Ascending aorta (tissue), 2 donors: ENCODE measurements around the gene CNOT8. TPM values are rescaled to one million over a fixed set of nuclear protein-coding genes. Genes with fewer than 3 reads are reported as not detected.
A peak's percentile ranks its signal among the peaks of the same experiment; 100 is the strongest.
"Not testable (repeated sequence)": the region's sequence is repeated elsewhere in the genome, so short reads cannot be mapped to it uniquely, and the experiment has no call there.

Experiments
- DNase-seq, 2 donors: peaks; one replicate each; pipeline ENCODE4 v3.0.0-alpha.2; 2019; ENCODE audit warnings: low spot score in 2 of 2
- H3K27ac ChIP-seq, 2 donors: fragments of 200-600 bp; sonication (generic); one replicate each; pipeline ENCODE4 v1.5.1; 2016 to 2017; ENCODE audit warnings: mild to moderate bottlenecking in 1 of 2
- H3K27me3 ChIP-seq: fragments of 200-600 bp; sonication (generic); one replicate; pipeline ENCODE4 v1.5.1; 2017
- H3K36me3 ChIP-seq, 2 donors: fragments of 200-600 bp; sonication (generic); one replicate each; pipeline ENCODE4 v1.5.1; 2016
- H3K4me1 ChIP-seq, 2 donors: fragments of 200-600 bp; sonication (generic); one replicate each; pipeline ENCODE4 v1.5.1; 2016 to 2017; ENCODE audit warnings: mild to moderate bottlenecking in 1 of 2
- H3K4me3 ChIP-seq, 2 donors: fragments of 200-600 bp; sonication (generic); one replicate each; pipeline ENCODE4 v1.5.1; 2016 to 2017; ENCODE audit warnings: mild to moderate bottlenecking in 1 of 2
- H3K9me3 ChIP-seq, 2 donors: fragments of 200-600 bp; sonication (generic); one replicate each; pipeline ENCODE4 v1.5.1; 2016
- intact Hi-C: fragments of 100-400 bp; cut with DNase I; formaldehyde crosslinking; loops from one replicate; pipeline ENCODE4 v1.15.1; 2023
- total RNA-seq: library from RNA; depleted of rRNA; stranded (reverse); fragments of >200 nt; gene quantifications from one replicate; pipeline ENCODE4 v1.1.0, GENCODE V29; 2016
- TF ChIP-seq, protein P1 (sequence below), 3 experiments: fragments of 200-600 bp in 2 of 3; fragments of 450-650 bp in 1 of 3; sonication (generic) in 2 of 3; IDR thresholded peaks; one replicate each; pipeline ENCODE4 v1.5.1; 2016 to 2019; ENCODE audit warnings: antibody characterized with exemption in 3 of 3, mild to moderate bottlenecking in 1 of 3, moderate library complexity in 1 of 3

CNOT8 gene
- total RNA-seq, 1 donor from 2014 or later: 32.1 TPM

DNA sequence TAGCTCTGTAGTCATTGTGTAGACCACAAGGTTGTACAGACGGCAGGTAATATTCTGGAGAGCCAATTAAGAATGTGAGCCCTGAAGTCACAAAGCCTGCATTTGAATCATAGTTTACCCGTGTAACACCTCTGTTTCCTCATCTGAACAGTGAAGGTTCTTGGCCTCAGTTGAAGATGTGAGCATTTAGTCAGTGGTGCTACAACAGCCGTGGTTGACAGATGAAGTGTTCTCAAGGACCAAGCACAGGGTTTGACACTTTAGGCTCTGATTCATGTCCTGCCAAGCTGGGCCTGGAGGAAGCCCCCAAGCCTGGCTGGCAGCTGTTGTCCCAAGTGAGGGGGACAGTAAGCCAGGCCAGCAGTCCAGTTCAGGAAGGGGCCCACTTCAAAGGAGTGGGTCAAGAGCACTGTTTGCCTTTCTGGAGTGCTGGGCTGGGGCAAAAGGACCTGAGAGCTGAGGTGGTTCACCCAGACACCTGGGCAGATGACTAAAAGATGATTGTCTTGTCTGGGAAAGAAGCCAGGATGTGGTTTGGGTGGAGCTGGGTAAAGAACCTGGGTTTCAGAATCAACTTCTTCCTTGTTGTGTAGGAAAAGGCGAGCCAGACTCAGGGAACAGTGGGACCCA is 28.7 kb upstream of the CNOT8 start:
- no peak for DNase-seq
- TF ChIP-seq, protein P1, sequence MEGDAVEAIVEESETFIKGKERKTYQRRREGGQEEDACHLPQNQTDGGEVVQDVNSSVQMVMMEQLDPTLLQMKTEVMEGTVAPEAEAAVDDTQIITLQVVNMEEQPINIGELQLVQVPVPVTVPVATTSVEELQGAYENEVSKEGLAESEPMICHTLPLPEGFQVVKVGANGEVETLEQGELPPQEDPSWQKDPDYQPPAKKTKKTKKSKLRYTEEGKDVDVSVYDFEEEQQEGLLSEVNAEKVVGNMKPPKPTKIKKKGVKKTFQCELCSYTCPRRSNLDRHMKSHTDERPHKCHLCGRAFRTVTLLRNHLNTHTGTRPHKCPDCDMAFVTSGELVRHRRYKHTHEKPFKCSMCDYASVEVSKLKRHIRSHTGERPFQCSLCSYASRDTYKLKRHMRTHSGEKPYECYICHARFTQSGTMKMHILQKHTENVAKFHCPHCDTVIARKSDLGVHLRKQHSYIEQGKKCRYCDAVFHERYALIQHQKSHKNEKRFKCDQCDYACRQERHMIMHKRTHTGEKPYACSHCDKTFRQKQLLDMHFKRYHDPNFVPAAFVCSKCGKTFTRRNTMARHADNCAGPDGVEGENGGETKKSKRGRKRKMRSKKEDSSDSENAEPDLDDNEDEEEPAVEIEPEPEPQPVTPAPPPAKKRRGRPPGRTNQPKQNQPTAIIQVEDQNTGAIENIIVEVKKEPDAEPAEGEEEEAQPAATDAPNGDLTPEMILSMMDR (IDR thresholded peaks at IDR 0.05): no peak

DNA sequence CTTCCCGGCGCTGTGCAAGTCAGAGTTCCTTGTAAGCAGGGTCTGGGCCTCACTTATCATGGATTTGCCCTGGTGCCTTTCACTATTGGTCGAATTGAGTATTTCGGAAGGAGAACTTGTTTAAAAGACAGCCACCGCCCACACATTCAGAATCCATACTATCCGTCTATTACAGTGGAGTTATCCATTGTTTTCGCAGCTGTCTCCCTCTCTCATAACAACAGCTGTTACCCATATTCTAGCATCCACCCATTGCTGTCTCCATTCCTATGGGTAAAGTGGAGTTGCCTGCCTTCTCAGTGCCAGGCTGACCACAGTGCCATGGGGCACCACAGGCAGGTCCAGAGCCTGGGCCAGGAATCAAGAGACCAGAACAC is 28.2 kb upstream of the CNOT8 start:
- Histone ChIP-seq H3K4me1 (peaks cover 0 to 6% of the 10 kb centered on the region in 2 donors), H3K9me3 (no peaks in the 10 kb centered on the region), H3K36me3 (peaks cover 17 to 47% of the 10 kb centered on the region in 2 donors), H3K27ac (no peak overlapping the region), H3K27me3 (no peaks in the 10 kb centered on the region), H3K4me3 (no peak overlapping the region)
- DNase-seq: no peak
- intact Hi-C loops: no loop called here
- TF ChIP-seq, protein P1 (IDR thresholded peaks at IDR 0.05): no peak

More for the DNA sequence above, 28.7 kb upstream of the CNOT8 start:
- peaks cover 17 to 50% of the 10 kb centered on the region in 2 donors for H3K36me3 ChIP-seq
- H3K27ac ChIP-seq: no peak overlapping the region
- H3K27me3 ChIP-seq: no peaks in the 10 kb centered on the region
- peaks cover 0 to 3% of the 10 kb centered on the region in 2 donors for H3K4me1 ChIP-seq
- intact Hi-C loops: no loop called here
- H3K9me3 ChIP-seq: no peaks in the 10 kb centered on the region
- H3K4me3 ChIP-seq: no peak overlapping the region

DNA sequence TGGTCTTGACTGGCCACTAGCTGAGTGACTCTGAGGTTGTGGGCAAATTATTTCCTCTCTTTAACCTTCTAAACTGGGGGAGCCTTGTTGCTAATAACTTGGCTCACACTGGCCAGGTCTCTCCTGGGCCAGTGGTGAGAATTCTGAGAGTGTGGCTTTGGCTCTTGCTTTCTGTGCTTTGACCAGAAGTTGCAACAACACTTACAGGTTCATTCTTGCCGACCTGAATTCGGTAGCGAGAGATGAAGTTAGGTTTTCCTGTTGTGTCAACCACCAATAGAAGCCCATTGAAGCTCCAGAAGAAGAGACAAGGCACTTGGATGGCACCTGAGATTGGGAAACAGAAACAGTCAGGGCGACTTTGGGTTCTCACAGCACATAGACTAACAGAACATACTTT is 27.8 kb upstream of the CNOT8 start:
- Histone ChIP-seq H3K36me3 (peaks cover 17 to 47% of the 10 kb centered on the region in 2 donors), H3K4me1 (peaks cover 0 to 6% of the 10 kb centered on the region in 2 donors), H3K27ac (no peak overlapping the region), H3K9me3 (no peaks in the 10 kb centered on the region), H3K27me3 (no peaks in the 10 kb centered on the region), H3K4me3 (no peak overlapping the region)
- TF ChIP-seq, protein P1 (IDR thresholded peaks at IDR 0.05): no peak
- intact Hi-C loops: no loop called here
- DNase-seq: no peak

GRCh38 chr5:154831451-154831850 is 27.0 kb upstream of the CNOT8 start:
- intact Hi-C loops: no loop called here
- Histone ChIP-seq H3K27me3 (no peaks in the 10 kb centered on the region), H3K4me3 (no peak overlapping the region), H3K36me3 (peaks cover 14 to 46% of the 10 kb centered on the region in 2 donors), H3K9me3 (no peaks in the 10 kb centered on the region), H3K4me1 (peaks cover 0 to 13% of the 10 kb centered on the region in 2 donors), H3K27ac (no peak overlapping the region)
- TF ChIP-seq, protein P1 (IDR thresholded peaks at IDR 0.05): no peak
- no peak for DNase-seq

DNA sequence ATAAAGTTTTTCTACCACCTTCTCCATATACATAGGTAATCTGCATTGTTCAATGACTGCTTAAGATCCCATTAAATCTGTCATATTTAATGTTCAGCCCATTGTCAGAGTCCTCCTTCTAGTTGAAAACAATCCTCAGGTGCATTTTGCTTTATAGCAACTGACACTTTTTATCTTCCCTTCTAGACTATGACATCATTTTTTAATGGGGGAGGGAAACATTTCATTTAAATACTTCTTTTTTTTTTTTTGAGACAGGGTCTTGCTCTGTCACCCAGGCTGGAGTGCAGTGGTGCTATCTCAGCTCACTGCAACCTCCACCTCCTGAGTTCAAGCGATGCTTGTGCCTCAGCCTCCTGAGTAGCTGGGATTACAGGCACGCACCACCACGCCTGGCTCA is 25.6 kb upstream of the CNOT8 start:
- DNase-seq, H3K27ac ChIP-seq, H3K4me3 ChIP-seq, H3K27me3 ChIP-seq, H3K9me3 ChIP-seq, intact Hi-C loops: not testable (repeated sequence)
- H3K4me1 ChIP-seq: peaks cover 0 to 13% of the 10 kb centered on the region in 2 donors
- H3K36me3 ChIP-seq: peaks cover 14 to 38% of the 10 kb centered on the region in 2 donors

DNA sequence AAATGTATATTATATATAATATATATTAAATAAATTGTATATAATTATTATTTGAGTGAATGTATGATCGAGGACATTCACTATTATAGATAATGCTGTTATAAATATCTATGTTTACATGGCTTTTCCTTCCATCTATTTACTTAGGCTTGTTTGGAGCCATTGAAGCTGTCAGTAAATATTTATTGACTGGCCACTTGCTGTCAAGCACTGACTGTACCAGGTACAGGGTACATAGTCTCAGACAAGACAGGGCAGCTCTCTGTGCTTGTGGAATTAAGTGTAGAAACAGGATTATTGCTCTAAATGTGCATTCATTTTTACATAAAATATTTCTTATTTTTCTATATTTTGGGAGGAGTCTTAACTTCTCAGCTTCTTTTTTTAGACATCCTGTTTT is 24.4 kb upstream of the CNOT8 start:
- TF ChIP-seq, protein P1 (IDR thresholded peaks at IDR 0.05): no peak
- peaks cover 0 to 13% of the 10 kb centered on the region in 2 donors for H3K4me1 ChIP-seq
- H3K4me3 ChIP-seq: no peak overlapping the region
- no peaks in the 10 kb centered on the region for H3K9me3 ChIP-seq
- no peak for DNase-seq
- H3K27me3 ChIP-seq: no peaks in the 10 kb centered on the region
- peak overlapping the region; percentile 66 to 75 for H3K27ac ChIP-seq
- peaks cover 12 to 29% of the 10 kb centered on the region in 2 donors for H3K36me3 ChIP-seq
- intact Hi-C loops: loop anchor here (2.0 kb wide), 1 partner anchor 79 kb away; the partner anchor contains the start of gene LARP1

DNA sequence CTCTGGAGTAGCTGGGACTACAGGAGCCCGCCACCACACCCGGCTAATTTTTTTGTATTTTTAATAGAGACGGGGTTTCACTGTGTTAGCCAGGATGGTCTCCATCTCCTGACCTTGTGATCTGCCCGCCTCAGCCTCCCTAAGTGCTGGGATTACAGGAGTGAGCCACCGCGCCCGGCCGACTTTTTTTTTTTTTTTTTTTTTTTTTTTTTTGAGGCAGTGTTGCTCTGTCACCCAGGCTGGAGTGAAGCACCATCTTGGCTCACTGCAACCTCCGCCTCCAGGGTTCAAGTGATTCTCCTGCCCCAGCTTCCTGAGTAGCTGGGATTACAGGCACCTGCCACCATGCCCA is 22.8 kb upstream of the CNOT8 start:
- not testable (repeated sequence) for DNase-seq, H3K27me3 ChIP-seq, H3K4me3 ChIP-seq, H3K9me3 ChIP-seq
- intact Hi-C loops: loop anchor here (1.0 to 2.0 kb wide), 2 partner anchors 23 to 81 kb away; partner anchors contain the start of genes CNOT8 and LARP1
- Histone ChIP-seq H3K36me3 (peaks cover 3 to 13% of the 10 kb centered on the region in 2 donors), H3K4me1 (peaks cover 0 to 13% of the 10 kb centered on the region in 2 donors), H3K27ac (peak overlapping the region; percentile 66 to 75)
